ENCODE measurements around the gene UBE2M.

The UBE2M gene

GRCh38 chr19:58560921-58561320 is 2.5 kb upstream of the UBE2M start:
- TF ChIP-seq ZFX (IDR thresholded peaks at IDR 0.05; ENCODE audit: borderline replicate concordance) = no peak
- TF ChIP-seq CTCF (IDR thresholded peaks at IDR 0.05) = no peak
- peak overlapping the region; percentile 99 for H3K27ac ChIP-seq

GRCh38 chr19:58560007-58560887 is 1.8 kb upstream of the UBE2M start:
- peak overlapping the region; percentile 99 for H3K27ac ChIP-seq
- TF ChIP-seq CTCF (IDR thresholded peaks at IDR 0.05) (no peak), ZFX (IDR thresholded peaks at IDR 0.05; ENCODE audit: borderline replicate concordance) (no peak)

GRCh38 chr19:58559275-58560006 is 1.0 kb upstream of the UBE2M start:
- H3K27ac ChIP-seq = peak overlapping the region; percentile 99
- TF ChIP-seq CTCF (IDR thresholded peaks at IDR 0.05) = no peak
- TF ChIP-seq ZFX (IDR thresholded peaks at IDR 0.05; ENCODE audit: borderline replicate concordance) = no peak

GRCh38 chr19:58558623-58559274 is 338 bp upstream of the UBE2M start:
- H3K27ac ChIP-seq = peak overlapping the region; percentile 99
- TF ChIP-seq CTCF (IDR thresholded peaks at IDR 0.05) (no peak), ZFX (IDR thresholded peaks at IDR 0.05; ENCODE audit: borderline replicate concordance) (no peak)

- peak overlapping the region; percentile 99 for H3K27ac ChIP-seq
- TF ChIP-seq ZFX (IDR thresholded peaks at IDR 0.05; ENCODE audit: borderline replicate concordance) (no peak), CTCF (IDR thresholded peaks at IDR 0.05) (no peak)
These were observed 968 bp downstream of the UBE2M start for GRCh38 chr19:58557221-58558065.

GRCh38 chr19:58556622-58557220 is 1.7 kb downstream of the UBE2M start:
- H3K27ac ChIP-seq = peak overlapping the region; percentile 99
- TF ChIP-seq ZFX (IDR thresholded peaks at IDR 0.05; ENCODE audit: borderline replicate concordance) = no peak
- TF ChIP-seq CTCF (IDR thresholded peaks at IDR 0.05) = no peak
